ENCODE results near the gene CNKSR1. TPM values are rescaled to one million over a fixed set of nuclear protein-coding genes. Genes with fewer than 3 reads are reported as not detected.

Gene CNKSR1
- polyA plus RNA-seq, 3 donors: 1.4 TPM; not detected in 2

GRCh38 chr1:26145041-26145959 lies 32.0 kb upstream of the CNKSR1 start:
- H3K4me1 ChIP-seq (ENCODE audit: control insufficient read depth in 1 of 2, insufficient read depth in 2 of 2, low read length in 2 of 2): peaks cover 13 to 20% of the 10 kb centered on the region in 2 donors
- intact Hi-C loops (cut with micrococcal nuclease): loop anchor here (1.0 to 10.0 kb wide), 3 partner anchors 40 to 110 kb away; no protein-coding TSS in a partner anchor
- Mint-ChIP-seq H3K27me3 (ENCODE audit: low read depth in 3 of 3) (peaks cover 3 to 6% (median 4%) of the 10 kb centered on the region in 3 donors), H3K4me1 (peaks cover 20% of the 10 kb centered on the region), H3K9me3 (no peaks in the 10 kb centered on the region), H3K36me3 (no peaks in the 10 kb centered on the region), H3K27ac (no peak overlapping the region), H3K4me3 (peak overlapping the region in 1 of 2 donors; percentile 39)
- peak; percentile 67 to 87 (median 81) for DNase-seq
- H3K27ac ChIP-seq (ENCODE audit: low read depth in 1 of 2, low read length in 2 of 2): no peak overlapping the region
- 39% methylated on average over 6 of the region's 19 CpGs for WGBS (ENCODE audit: insufficient coverage)
- no peaks in the 10 kb centered on the region for H4K20me1 ChIP-seq (ENCODE audit: insufficient read depth, low read length)
- peak overlapping the region; percentile 35 for H3K4me2 ChIP-seq (replicated peaks; ENCODE audit: extremely low read depth, low read length, poor library complexity, severe bottlenecking)
- no peak overlapping the region for H3K4me3 ChIP-seq (replicated peaks in 1 of 3; ENCODE audit: low read depth in 2 of 3, low read length in 3 of 3)
- H3K79me2 ChIP-seq (ENCODE audit: insufficient read depth, low read length): no peaks in the 10 kb centered on the region
- no peaks in the 10 kb centered on the region for H3K27me3 ChIP-seq (ENCODE audit: control insufficient read depth in 2 of 2, insufficient read depth in 2 of 2, low read length in 2 of 2)
- peak overlapping the region; percentile 56 for H2AFZ ChIP-seq (ENCODE audit: insufficient read depth, low read depth, low read length, poor library complexity, severe bottlenecking)
- H3K36me3 ChIP-seq (replicated peaks in 1 of 2; ENCODE audit: control insufficient read depth in 1 of 2, insufficient read depth in 2 of 2, low read length in 2 of 2): no peaks in the 10 kb centered on the region
- H3K9ac ChIP-seq (ENCODE audit: insufficient read depth, low read length, poor library complexity, severe bottlenecking): no peak overlapping the region
- peak; percentile 89 for TF ChIP-seq CTCF (IDR thresholded peaks at IDR 0.05)
- no peaks in the 10 kb centered on the region for H3K9me3 ChIP-seq (replicated peaks in 1 of 2; ENCODE audit: control insufficient read depth in 1 of 2, insufficient read depth in 1 of 2, low read length in 2 of 2)

DNA sequence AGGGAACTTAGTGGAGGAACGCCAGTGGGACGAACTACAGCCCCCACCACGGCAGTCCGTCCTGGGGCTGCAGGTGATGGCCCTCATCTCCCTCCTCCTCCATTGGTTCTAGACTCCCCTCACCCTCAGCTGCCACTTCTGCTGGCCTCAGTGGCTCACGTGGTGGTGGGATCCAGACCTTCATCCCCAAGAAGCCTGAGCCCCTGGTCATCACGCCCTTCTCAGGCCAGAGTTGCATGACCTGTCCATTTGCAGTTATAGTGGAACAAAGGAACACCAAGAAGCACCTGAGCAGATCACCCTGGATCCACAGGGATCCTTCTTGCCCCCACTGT lies 31.4 kb upstream of the CNKSR1 start:
- no peak overlapping the region for H2AFZ ChIP-seq (ENCODE audit: insufficient read depth, low read depth, low read length, poor library complexity, severe bottlenecking)
- no peaks in the 10 kb centered on the region for H4K20me1 ChIP-seq (ENCODE audit: insufficient read depth, low read length)
- Mint-ChIP-seq H3K27ac (no peak overlapping the region), H3K36me3 (no peaks in the 10 kb centered on the region), H3K4me1 (peaks cover 20% of the 10 kb centered on the region), H3K9me3 (no peaks in the 10 kb centered on the region), H3K27me3 (ENCODE audit: low read depth in 3 of 3) (peaks cover 3 to 8% (median 4%) of the 10 kb centered on the region in 3 donors), H3K4me3 (no peak overlapping the region)
- no peaks in the 10 kb centered on the region for H3K9me3 ChIP-seq (replicated peaks in 1 of 2; ENCODE audit: control insufficient read depth in 1 of 2, insufficient read depth in 1 of 2, low read length in 2 of 2)
- H3K4me3 ChIP-seq (replicated peaks in 1 of 3; ENCODE audit: low read depth in 2 of 3, low read length in 3 of 3): no peak overlapping the region
- no peak overlapping the region for H3K9ac ChIP-seq (ENCODE audit: insufficient read depth, low read length, poor library complexity, severe bottlenecking)
- no peaks in the 10 kb centered on the region for H3K27me3 ChIP-seq (ENCODE audit: control insufficient read depth in 2 of 2, insufficient read depth in 2 of 2, low read length in 2 of 2)
- no peaks in the 10 kb centered on the region for H3K79me2 ChIP-seq (ENCODE audit: insufficient read depth, low read length)
- 86% methylated on average over 6 of the region's 6 CpGs for WGBS (ENCODE audit: insufficient coverage)
- H3K36me3 ChIP-seq (replicated peaks in 1 of 2; ENCODE audit: control insufficient read depth in 1 of 2, insufficient read depth in 2 of 2, low read length in 2 of 2): no peaks in the 10 kb centered on the region
- no peak overlapping the region for H3K27ac ChIP-seq (ENCODE audit: low read depth in 1 of 2, low read length in 2 of 2)
- intact Hi-C loops (cut with micrococcal nuclease): loop anchor here (1.0 to 10.0 kb wide), 3 partner anchors 41 to 111 kb away; no protein-coding TSS in a partner anchor
- no peak for DNase-seq
- peaks cover 13 to 20% of the 10 kb centered on the region in 2 donors for H3K4me1 ChIP-seq (ENCODE audit: control insufficient read depth in 1 of 2, insufficient read depth in 2 of 2, low read length in 2 of 2)
- H3K4me2 ChIP-seq (replicated peaks; ENCODE audit: extremely low read depth, low read length, poor library complexity, severe bottlenecking): no peak overlapping the region
- no peak for TF ChIP-seq CTCF (IDR thresholded peaks at IDR 0.05)

All from CD14-positive monocyte (primary cell).